ENCODE measurements around the gene LRCH1.

GRCh38 chr13:46560778-46561177 lies 7.8 kb downstream of the LRCH1 start:
- TF ChIP-seq CTCF (IDR thresholded peaks at IDR 0.05) (no peak), EZH2 (IDR thresholded peaks at IDR 0.05) (no peak)
